GM19452 (cell line): ENCODE measurements around the gene ELMO3.
A peak's percentile ranks its signal among the peaks of the same experiment; 100 is the strongest.

Source experiments
- ATAC-seq: cut with Tn5 transposase; IDR thresholded peaks from one replicate; pipeline ENCODE4 v1.9.1; 2021; ENCODE audit not compliant: unreplicated experiment

Gene ELMO3

GRCh38 chr16:67179421-67180080 lies 19.4 kb upstream of the ELMO3 start:
- ATAC-seq: no peak

GRCh38 chr16:67180166-67180565 lies 18.8 kb upstream of the ELMO3 start:
- no peak for ATAC-seq

- ATAC-seq: no peak
Measured at GRCh38 chr16:67181346-67181745, 17.6 kb upstream of the ELMO3 start.

GRCh38 chr16:67182288-67182687 lies 16.6 kb upstream of the ELMO3 start:
- no peak for ATAC-seq

- ATAC-seq: no peak
Measured at GRCh38 chr16:67183284-67183626, 15.7 kb upstream of the ELMO3 start.

- peak; percentile 90 for ATAC-seq
Measured at GRCh38 chr16:67183627-67184452, 15.1 kb upstream of the ELMO3 start, which contains the start of gene MATCAP1. Gene MATCAP1, minus strand, starts transcription at chr16:67183963. Its CDS starts 3,353 bp downstream, at chr16:67180610.

- peak; percentile 10 for ATAC-seq
Measured at GRCh38 chr16:67184453-67184994, 14.4 kb upstream of the ELMO3 start.

- ATAC-seq: no peak
Measured at GRCh38 chr16:67184995-67185650, 13.8 kb upstream of the ELMO3 start.

- no peak for ATAC-seq
Measured at GRCh38 chr16:67185651-67186134, 13.2 kb upstream of the ELMO3 start.

- ATAC-seq: no peak
Measured at GRCh38 chr16:67186550-67186950, 12.4 kb upstream of the ELMO3 start.

GRCh38 chr16:67187175-67187890 lies 11.6 kb upstream of the ELMO3 start:
- no peak for ATAC-seq

GRCh38 chr16:67188323-67188722 lies 10.6 kb upstream of the ELMO3 start:
- ATAC-seq: no peak

- no peak for ATAC-seq
Measured at GRCh38 chr16:67188798-67189197, 10.1 kb upstream of the ELMO3 start.

GRCh38 chr16:67190041-67190440 lies 8.9 kb upstream of the ELMO3 start, which contains the start of gene EXOC3L1:
Gene EXOC3L1, minus strand, starts transcription at chr16:67190136. Its CDS starts 460 bp downstream, at chr16:67189676.
- ATAC-seq: no peak

GRCh38 chr16:67190448-67191399 lies 8.2 kb upstream of the ELMO3 start:
- ATAC-seq: no peak

- ATAC-seq: no peak
Measured at GRCh38 chr16:67191411-67191994, 7.4 kb upstream of the ELMO3 start.

GRCh38 chr16:67191995-67192681 lies 6.8 kb upstream of the ELMO3 start, which contains the start of gene E2F4:
Gene E2F4, plus strand, starts transcription at chr16:67192155. Its CDS starts 73 bp downstream, at chr16:67192228.
- ATAC-seq: peak; percentile 82

- peak; percentile 1 for ATAC-seq
Measured at GRCh38 chr16:67192781-67193361, 6.1 kb upstream of the ELMO3 start.
